Muscle of leg (tissue), 11 donors: ENCODE measurements around the gene SLC5A10. TPM values are rescaled to one million over a fixed set of nuclear protein-coding genes. Genes with fewer than 3 reads are reported as not detected.
"Not testable (repeated sequence)": the region's sequence is repeated elsewhere in the genome, so short reads cannot be mapped to it uniquely, and the experiment has no call there.

Experiments used
- DNase-seq: peaks from one replicate; pipeline ENCODE4 v3.0.0; 2013
- H3K27ac ChIP-seq: one replicate; pipeline ENCODE4 v1.5.1; 2013; ENCODE audit warnings: mild to moderate bottlenecking, low read length, control low read depth
- H3K27me3 ChIP-seq: one replicate; pipeline ENCODE4 v1.6.1; 2013; ENCODE audit warnings: low read length; ENCODE audit not compliant: control insufficient read depth, insufficient read depth
- H3K36me3 ChIP-seq: one replicate; pipeline ENCODE4 v1.6.1; 2013; ENCODE audit warnings: low read length; ENCODE audit not compliant: control insufficient read depth, insufficient read depth
- H3K4me1 ChIP-seq: one replicate; pipeline ENCODE4 v1.6.1; 2013; ENCODE audit warnings: low read length; ENCODE audit not compliant: control insufficient read depth, insufficient read depth
- H3K4me3 ChIP-seq: one replicate; pipeline ENCODE4 v1.5.1; 2013; ENCODE audit warnings: low read length, control low read depth
- H3K9me3 ChIP-seq: replicated peaks from 2 replicates; pipeline ENCODE4 v1.6.1; 2013; ENCODE audit warnings: low read depth, low read length; ENCODE audit not compliant: control insufficient read depth
- WGBS: methylation state at CpG from one replicate; pipeline ENCODE4 v1.1.5; 2013; ENCODE audit warnings: missing lambda C conversion rate; ENCODE audit not compliant: insufficient coverage; 5-methylcytosine and 5-hydroxymethylcytosine counted together
- polyA plus RNA-seq, 8 donors: library from polyadenylated mRNA; unstranded; fragments of 120-200 nt; gene quantifications; one replicate each; pipeline versions ENCODE4 v1.2.1 to v1.2.3, GENCODE V29; 2013; ENCODE audit warnings: inconsistent platforms in 1 of 8, low replicate concordance in 1 of 8; ENCODE audit not compliant: insufficient read length in 8 of 8, insufficient read depth in 1 of 8
- total RNA-seq: library from RNA; stranded (reverse); fragments of 120-200 nt; gene quantifications from one replicate; pipeline ENCODE4 v1.2.4, GENCODE V29; 2013

The SLC5A10 gene
- total and polyA plus RNA-seq, 9 donors: 0.05 to 0.19 (median 0.06) TPM; not detected in 3

DNA sequence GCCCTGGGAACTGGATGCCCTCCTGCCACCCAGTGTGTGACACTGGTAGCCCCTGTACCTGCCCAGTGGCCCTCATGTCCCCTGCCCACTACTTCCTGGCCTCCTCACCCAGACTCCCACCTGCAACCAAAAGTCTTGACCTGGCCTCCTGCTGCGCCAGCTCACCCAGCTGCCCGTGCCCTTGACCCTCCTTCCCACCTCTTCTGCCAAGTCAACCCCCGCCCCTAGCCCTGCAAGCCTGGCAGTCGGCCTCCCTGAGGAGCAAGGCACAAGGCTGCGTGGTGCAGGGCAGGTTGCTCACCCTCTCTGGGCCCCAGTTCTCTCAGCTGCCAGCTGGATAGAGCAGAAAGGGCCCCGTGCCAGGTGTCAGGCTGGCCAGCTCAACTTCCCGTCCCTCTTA, 64.9 kb downstream of the SLC5A10 start:
- no peak for DNase-seq
- no peak overlapping the region for H3K27ac ChIP-seq
- H3K27me3 ChIP-seq: peaks cover 4% of the 10 kb centered on the region
- peaks cover 6% of the 10 kb centered on the region for H3K4me1 ChIP-seq
- H3K4me3 ChIP-seq: no peak overlapping the region
- no peaks in the 10 kb centered on the region for H3K9me3 ChIP-seq
- no peaks in the 10 kb centered on the region for H3K36me3 ChIP-seq
- WGBS: 57% methylated on average over 7 of the region's 7 CpGs

DNA sequence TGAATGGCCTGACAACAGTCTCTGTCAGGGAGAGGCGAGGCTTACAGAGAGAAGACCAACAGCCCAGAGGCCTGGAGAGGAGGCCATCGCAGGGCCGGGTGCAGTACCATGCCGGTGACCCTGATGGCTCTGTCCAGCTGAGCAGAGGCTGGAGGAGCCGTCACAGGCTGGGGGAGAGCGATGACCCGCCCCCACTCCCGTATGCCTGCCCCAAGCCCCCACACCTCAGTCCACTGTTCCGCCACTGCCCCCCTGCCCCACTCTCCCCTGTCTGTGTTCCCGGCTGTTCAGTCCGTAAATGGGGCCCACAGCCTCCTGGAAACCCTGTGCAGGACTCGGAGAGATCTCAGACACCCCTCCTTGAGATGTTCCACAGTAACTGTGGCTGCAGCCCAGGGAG, 65.4 kb downstream of the SLC5A10 start:
- Histone ChIP-seq H3K36me3 (no peaks in the 10 kb centered on the region), H3K27me3 (peaks cover 4% of the 10 kb centered on the region), H3K9me3 (no peaks in the 10 kb centered on the region), H3K27ac (no peak overlapping the region), H3K4me1 (peaks cover 6% of the 10 kb centered on the region), H3K4me3 (no peak overlapping the region)
- WGBS: 60% methylated on average over 6 of the region's 12 CpGs
- no peak for DNase-seq

DNA sequence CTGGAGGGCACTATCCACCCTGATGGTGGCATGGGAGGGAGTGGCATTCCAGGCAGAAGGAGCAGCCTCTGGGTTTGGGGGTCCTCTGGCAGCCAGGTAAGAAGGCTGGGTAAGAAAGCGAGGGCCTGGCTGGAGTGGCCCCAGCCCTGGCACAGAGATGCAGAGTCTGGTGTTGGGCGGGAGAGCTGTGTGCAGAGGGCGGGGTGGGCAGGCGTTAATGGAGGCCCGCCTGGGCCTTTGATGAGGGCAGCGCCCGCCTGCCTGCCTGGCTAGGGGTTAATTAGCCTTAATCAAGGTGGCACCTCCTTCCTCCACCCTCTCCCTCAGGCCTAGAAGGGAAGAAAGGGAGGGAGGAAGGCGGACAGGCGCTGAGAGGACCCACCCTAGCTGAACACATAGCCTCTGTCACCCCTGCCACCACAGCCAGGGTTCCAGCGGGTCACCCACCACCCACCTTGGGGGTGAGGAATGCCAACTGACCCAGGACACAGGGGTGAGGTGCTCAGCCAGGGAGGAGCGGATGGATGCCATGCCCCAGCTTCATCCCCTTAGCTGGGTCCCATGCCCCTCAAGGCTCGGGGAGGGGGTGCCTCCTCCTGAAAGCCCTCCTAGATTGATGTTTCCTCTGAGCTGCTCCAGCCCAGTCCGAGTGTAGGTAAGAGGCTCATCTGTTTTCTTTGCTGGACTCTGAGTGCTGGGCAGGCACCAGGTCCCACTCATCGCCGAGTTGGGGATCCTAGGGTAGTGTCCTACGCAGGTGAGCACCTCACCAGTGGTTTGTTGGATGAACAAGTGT, 66.0 kb downstream of the SLC5A10 start:
- H3K4me3 ChIP-seq: no peak overlapping the region
- 55% methylated on average over 2 of the region's 16 CpGs for WGBS
- H3K4me1 ChIP-seq: peaks cover 6% of the 10 kb centered on the region
- peaks cover 4% of the 10 kb centered on the region for H3K27me3 ChIP-seq
- H3K9me3 ChIP-seq: no peaks in the 10 kb centered on the region
- H3K36me3 ChIP-seq: no peaks in the 10 kb centered on the region
- H3K27ac ChIP-seq: no peak overlapping the region
- DNase-seq: no peak

GRCh38 chr17:19018600-19018950, 66.6 kb downstream of the SLC5A10 start:
- DNase-seq: no peak
- H3K27me3 ChIP-seq: peaks cover 4% of the 10 kb centered on the region
- 90% methylated on average over 2 of the region's 6 CpGs for WGBS

DNA sequence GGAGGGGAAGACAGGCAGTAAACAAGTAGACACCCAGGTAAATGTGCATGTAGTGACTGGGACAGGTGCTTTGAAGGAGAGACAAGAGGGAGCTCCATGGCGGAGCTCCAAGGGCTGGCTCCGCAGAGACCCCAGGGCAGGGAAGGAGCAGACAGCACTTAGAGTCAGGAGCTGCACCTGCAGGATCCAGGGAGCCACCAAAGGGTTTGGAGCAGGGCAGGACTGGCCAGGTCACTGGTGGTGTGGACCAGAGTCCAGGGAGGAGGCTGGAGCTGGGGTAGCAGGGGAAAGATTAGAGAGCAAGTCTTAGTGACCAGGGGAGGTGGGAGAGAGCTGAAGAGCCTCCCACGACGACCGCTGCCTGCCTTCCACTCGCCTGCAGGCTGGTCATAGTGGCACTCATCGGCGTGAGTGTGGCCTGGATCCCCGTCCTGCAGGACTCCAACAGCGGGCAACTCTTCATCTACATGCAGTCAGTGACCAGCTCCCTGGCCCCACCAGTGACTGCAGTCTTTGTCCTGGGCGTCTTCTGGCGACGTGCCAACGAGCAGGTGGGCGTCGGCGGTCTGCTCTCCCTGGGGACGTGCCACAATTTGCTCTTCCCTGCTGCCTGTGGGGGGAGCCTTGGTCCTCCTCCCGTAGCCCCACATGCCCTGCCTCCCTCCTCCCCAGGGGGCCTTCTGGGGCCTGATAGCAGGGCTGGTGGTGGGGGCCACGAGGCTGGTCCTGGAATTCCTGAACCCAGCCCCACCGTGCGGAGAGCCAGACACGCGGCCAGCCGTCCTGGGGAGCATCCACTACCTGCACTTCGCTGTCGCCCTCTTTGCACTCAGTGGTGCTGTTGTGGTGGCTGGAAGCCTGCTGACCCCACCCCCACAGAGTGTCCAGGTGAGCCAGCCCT, 67.3 kb downstream of the SLC5A10 start:
- Histone ChIP-seq H3K9me3 (no peaks in the 10 kb centered on the region), H3K36me3 (no peaks in the 10 kb centered on the region), H3K27ac (no peak overlapping the region), H3K27me3 (peaks cover 4% of the 10 kb centered on the region), H3K4me1 (peaks cover 6% of the 10 kb centered on the region), H3K4me3 (no peak overlapping the region)
- DNase-seq: no peak
- whole genome bisulfite sequencing: 48% methylated on average over 23 of the region's 27 CpGs

More at GRCh38 chr17:19018600-19018950, 66.6 kb downstream of the SLC5A10 start:
- H3K36me3 ChIP-seq: no peaks in the 10 kb centered on the region
- no peak overlapping the region for H3K27ac ChIP-seq
- H3K4me1 ChIP-seq: peaks cover 6% of the 10 kb centered on the region
- H3K9me3 ChIP-seq: no peaks in the 10 kb centered on the region
- no peak overlapping the region for H3K4me3 ChIP-seq

DNA sequence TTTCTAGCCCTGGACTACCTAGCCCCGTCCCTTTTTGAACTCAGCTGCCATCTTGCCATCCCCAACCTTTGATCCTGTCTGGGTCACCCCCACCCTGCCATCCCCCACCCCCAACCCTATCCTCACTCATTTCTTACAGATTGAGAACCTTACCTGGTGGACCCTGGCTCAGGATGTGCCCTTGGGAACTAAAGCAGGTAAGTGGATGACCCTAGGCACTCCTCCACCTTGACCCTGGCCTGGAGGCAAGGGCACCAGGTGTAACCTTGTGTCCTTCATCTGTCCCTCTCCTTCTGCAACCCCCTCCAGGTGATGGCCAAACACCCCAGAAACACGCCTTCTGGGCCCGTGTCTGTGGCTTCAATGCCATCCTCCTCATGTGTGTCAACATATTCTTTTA, 68.1 kb downstream of the SLC5A10 start:
- DNase-seq: no peak

DNA sequence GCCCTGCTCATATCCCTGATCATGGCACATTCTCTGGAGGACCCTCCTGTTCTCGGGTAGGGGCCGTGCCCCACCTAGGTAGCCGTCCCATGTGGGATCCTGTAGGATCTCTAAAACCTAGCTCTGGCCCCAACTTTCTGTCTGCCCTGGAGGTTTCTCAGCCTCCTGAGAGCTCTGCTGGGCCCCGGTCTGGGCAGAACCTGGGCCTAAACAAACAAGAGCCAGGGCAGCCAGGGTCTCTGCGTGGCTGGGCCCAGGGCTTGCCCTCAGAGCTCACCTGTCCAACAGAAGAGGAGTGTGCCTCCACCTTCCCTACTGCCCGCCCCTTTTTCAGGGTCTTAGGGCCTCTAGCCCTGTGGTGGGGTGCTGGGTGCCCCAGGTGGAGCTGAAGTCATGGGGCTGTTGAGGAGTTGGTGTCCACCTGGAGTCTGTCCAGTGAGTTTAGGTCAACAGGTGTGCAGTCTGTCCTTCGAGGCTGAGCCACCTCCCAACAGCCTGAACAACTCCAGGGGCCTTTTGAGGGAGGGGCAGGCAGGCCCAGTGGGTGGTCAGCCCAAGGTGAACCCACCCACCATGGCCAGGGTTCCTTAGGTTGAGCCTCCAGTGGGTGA, 69.2 kb downstream of the SLC5A10 start:
- H3K4me1 ChIP-seq, DNase-seq, H3K27ac ChIP-seq, H3K9me3 ChIP-seq, H3K27me3 ChIP-seq, H3K4me3 ChIP-seq, H3K36me3 ChIP-seq: not testable (repeated sequence)
- 86% methylated on average over 3 of the region's 7 CpGs for WGBS

More for the DNA sequence above, 68.1 kb downstream of the SLC5A10 start:
- no peak overlapping the region for H3K27ac ChIP-seq
- WGBS: 94% methylated on average over 2 of the region's 3 CpGs
- H3K36me3 ChIP-seq: no peaks in the 10 kb centered on the region
- peaks cover 6% of the 10 kb centered on the region for H3K4me1 ChIP-seq
- no peak overlapping the region for H3K4me3 ChIP-seq
- no peaks in the 10 kb centered on the region for H3K9me3 ChIP-seq
- peaks cover 4% of the 10 kb centered on the region for H3K27me3 ChIP-seq

- H3K9me3 ChIP-seq: no peaks in the 10 kb centered on the region
- no peak overlapping the region for H3K27ac ChIP-seq
- no peaks in the 10 kb centered on the region for H3K36me3 ChIP-seq
- peaks cover 6% of the 10 kb centered on the region for H3K4me1 ChIP-seq
- no peak for DNase-seq
- WGBS: 88% methylated on average over 22 of the region's 24 CpGs
- H3K4me3 ChIP-seq: no peak overlapping the region
- peaks cover 4% of the 10 kb centered on the region for H3K27me3 ChIP-seq
Observed at GRCh38 chr17:19021622-19022083, 69.7 kb downstream of the SLC5A10 start.

GRCh38 chr17:19022128-19022527, 70.2 kb downstream of the SLC5A10 start:
- WGBS: 69% methylated on average over 3 of the region's 5 CpGs
- Histone ChIP-seq H3K4me3 (no peak overlapping the region), H3K4me1 (peaks cover 6% of the 10 kb centered on the region), H3K36me3 (no peaks in the 10 kb centered on the region), H3K9me3 (no peaks in the 10 kb centered on the region), H3K27ac (no peak overlapping the region), H3K27me3 (peaks cover 4% of the 10 kb centered on the region)
- DNase-seq: no peak

DNA sequence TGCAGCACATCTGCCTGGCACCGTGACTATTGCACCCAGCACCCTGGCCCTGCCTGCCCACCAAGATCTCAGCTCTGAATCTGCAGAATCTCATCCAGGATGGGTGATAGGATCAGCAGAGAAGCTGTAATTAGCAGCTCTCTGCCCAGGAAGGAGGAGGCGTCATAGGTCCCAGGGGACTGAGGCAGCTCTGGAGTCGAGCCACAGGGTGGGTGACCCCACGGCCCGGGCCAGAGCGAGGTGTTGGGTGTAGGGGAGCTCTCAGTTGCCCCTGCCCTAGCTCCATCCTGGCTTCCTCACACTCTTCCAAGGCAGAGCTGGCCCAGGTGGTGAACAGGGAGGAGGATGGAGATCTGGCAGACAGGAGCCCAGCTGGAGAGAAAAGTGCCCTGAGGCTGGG, 70.8 kb downstream of the SLC5A10 start:
- WGBS: 100% methylated on average over 1 of the region's 6 CpGs
- Histone ChIP-seq H3K4me3 (no peak overlapping the region), H3K4me1 (peaks cover 6% of the 10 kb centered on the region), H3K27ac (no peak overlapping the region), H3K9me3 (no peaks in the 10 kb centered on the region), H3K36me3 (no peaks in the 10 kb centered on the region), H3K27me3 (peaks cover 4% of the 10 kb centered on the region)
- no peak for DNase-seq
